ENCODE measurements around the gene ZNF683.

ZNF683 gene

DNA sequence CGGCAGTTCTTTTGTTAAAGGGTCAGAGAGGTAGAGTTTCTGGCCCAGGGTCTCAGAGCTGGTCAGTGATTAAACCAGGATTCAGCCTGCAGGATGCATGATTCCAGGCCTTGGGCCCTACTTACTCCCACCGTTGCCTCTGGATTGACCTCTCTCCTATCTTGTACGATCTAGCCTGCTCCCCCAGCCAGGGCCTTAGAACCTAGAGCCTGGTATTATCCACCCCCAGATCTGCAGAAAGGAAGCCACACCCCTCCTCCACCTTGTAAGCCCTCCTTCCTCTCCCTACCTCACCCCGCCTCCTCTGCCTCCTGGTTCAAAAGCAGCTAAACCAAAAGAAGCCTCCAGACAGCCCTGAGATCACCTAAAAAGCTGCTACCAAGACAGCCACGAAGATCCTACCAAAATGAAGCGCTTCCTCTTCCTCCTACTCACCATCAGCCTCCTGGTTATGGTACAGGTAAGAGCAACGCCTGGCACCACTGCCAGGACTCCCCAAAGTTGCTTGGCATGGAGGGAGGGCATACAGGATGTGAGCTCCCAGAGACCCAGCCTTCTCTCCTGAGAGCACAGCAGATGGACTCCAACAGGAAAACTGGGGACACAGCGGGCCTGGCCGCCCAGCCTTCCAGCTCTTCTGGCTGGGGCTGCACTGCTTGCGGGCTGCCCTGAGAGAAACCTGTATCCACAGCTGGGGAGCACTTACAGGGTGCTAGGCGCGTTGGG, 54.8 kb downstream of the ZNF683 start, which contains the start of gene CD52:
Gene CD52 (plus strand): TSS at position 347 of the 726 bp plus-strand sequence. CDS start 60 bp downstream, at position 407.
- peaks cover 10% of the 10 kb centered on the region for H3K36me3 ChIP-seq (ENCODE audit: control insufficient read depth, insufficient read depth, low read length)
- no peak within 1 kb of the TSS for H3K27ac ChIP-seq (ENCODE audit: low read depth, low read length)
- H3K27me3 ChIP-seq (ENCODE audit: control insufficient read depth, insufficient read depth, low read length), result no peaks in the 10 kb centered on the region
- H3K9me3 ChIP-seq (ENCODE audit: control insufficient read depth, insufficient read depth, low read length), result no peaks in the 10 kb centered on the region
- H3K4me3 ChIP-seq (ENCODE audit: low read depth, low read length), result no peak within 1 kb of the TSS
- H3K4me1 ChIP-seq (ENCODE audit: control insufficient read depth, insufficient read depth, low read length), result peaks cover 17% of the 10 kb centered on the region
- no peak within 1 kb of the TSS for H3K9ac ChIP-seq (ENCODE audit: low read depth, low read length)

DNA sequence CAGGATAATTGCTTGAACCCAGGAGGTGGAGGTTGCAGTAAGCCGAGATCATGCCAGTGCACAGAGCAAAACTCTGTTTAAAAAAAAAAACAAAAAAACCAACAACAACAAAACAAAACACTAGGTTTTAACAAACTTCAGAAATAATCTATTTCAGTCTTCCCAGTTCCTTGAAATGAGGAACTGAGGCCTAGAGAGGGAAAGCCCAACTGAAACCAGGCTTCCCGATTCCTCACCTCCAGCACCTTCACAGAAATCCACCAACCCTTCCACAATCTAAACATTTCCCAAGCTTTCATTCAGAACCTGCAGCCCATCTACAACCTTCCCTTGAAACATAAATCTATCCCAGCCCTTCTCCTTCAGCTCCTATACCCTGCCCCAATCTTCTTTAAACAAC, 55.4 kb downstream of the ZNF683 start:
- Histone ChIP-seq H3K27me3 (ENCODE audit: control insufficient read depth, insufficient read depth, low read length) (no peaks in the 10 kb centered on the region), H3K27ac (ENCODE audit: low read depth, low read length) (no peak overlapping the region), H3K36me3 (ENCODE audit: control insufficient read depth, insufficient read depth, low read length) (peaks cover 4% of the 10 kb centered on the region; the same call in 1 of the 2 replicates), H3K4me1 (ENCODE audit: control insufficient read depth, insufficient read depth, low read length) (peaks cover 17% of the 10 kb centered on the region), H3K9me3 (ENCODE audit: control insufficient read depth, insufficient read depth, low read length) (no peaks in the 10 kb centered on the region), H3K9ac (ENCODE audit: low read depth, low read length) (no peak overlapping the region), H3K4me3 (ENCODE audit: low read depth, low read length) (no peak overlapping the region)

DNA sequence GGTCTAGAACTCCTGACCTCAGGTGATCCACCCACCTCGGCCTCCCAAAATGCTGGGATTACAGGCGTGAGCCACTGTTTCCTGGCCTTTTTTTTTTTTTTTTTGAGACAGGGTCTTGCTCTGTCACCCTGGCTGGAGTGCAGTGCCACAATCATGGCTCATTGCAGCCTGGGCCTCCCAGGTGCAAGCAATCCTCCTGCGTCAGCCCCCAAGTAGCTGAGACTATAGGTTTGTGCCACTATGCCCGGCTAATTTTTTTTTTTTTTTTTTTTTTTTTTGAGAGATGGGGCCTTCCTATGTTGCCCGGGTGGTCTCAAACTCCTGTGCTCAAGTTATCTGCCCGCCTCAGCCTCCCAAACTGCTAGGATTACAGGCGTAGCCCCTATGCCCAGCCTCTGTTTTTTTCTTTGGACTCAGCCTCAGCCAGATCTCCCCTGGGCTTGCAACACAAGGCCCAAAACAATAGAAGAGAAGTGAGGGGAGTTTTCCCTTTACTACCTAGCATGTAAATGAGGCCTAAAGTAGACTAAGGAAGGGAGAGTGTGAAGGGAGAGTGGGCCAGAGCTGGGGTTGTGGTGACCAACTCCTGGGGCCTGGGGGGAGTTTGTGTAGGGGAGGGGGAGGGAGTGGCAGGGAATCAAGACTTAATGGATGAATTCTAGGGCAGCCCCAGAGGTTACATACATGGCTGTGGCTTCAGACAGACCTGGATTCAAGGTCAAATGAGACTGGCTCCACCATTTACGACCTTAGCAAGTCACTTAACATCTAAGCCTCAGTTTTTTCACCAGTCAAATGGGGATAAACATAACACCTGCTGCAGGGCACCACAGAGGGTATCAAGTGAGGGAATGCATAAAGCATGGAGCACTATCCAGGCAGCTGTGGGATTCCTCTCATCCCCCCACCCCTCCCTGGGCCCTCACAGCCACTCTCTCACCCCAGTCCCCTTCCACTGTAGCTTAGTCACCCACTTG, 56.4 kb downstream of the ZNF683 start:
- Histone ChIP-seq H3K36me3 (ENCODE audit: control insufficient read depth, insufficient read depth, low read length) (0 out of 2 replicates have a peak, but pooled peaks cover 3% of the 10 kb centered on the region), H3K27me3 (ENCODE audit: control insufficient read depth, insufficient read depth, low read length) (no peaks in the 10 kb centered on the region), H3K9me3 (ENCODE audit: control insufficient read depth, insufficient read depth, low read length) (no peaks in the 10 kb centered on the region), H3K9ac (ENCODE audit: low read depth, low read length) (no peak overlapping the region), H3K4me1 (ENCODE audit: control insufficient read depth, insufficient read depth, low read length) (peaks cover 17% of the 10 kb centered on the region), H3K27ac (ENCODE audit: low read depth, low read length) (no peak overlapping the region), H3K4me3 (ENCODE audit: low read depth, low read length) (no peak overlapping the region)

DNA sequence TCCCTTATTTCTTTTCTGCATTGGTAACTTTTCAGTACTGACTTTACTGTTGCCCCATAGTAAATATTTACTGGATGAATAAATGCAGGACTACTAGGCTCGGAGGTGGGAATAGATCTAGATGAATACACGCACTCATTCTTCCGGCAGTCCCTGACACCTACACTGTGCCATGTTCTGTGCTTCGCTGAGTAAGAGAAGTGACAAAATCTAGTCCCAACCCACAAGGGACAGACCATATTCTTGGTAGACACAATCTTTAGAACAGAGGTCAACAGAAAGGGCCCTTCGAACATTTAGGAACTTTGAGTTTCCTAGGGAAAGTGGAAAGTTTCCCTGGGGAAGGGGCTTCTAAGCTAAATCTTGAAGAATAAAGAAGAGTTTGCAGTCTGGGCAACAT, 58.0 kb downstream of the ZNF683 start:
- Histone ChIP-seq H3K9me3 (ENCODE audit: control insufficient read depth, insufficient read depth, low read length) (no peaks in the 10 kb centered on the region), H3K4me3 (ENCODE audit: low read depth, low read length) (no peak overlapping the region), H3K27me3 (ENCODE audit: control insufficient read depth, insufficient read depth, low read length) (no peaks in the 10 kb centered on the region), H3K4me1 (ENCODE audit: control insufficient read depth, insufficient read depth, low read length) (peaks cover 16% of the 10 kb centered on the region), H3K9ac (ENCODE audit: low read depth, low read length) (no peak overlapping the region), H3K27ac (ENCODE audit: low read depth, low read length) (no peak overlapping the region), H3K36me3 (ENCODE audit: control insufficient read depth, insufficient read depth, low read length) (no peaks in the 10 kb centered on the region)
